ENCODE data around the gene RAVER2.

RAVER2 gene

GRCh38 chr1:64830030-64830651, 85.3 kb downstream of the RAVER2 start:
- no peak for TF ChIP-seq Cebpa-rat (IDR thresholded peaks at IDR 0.05)
- H3K9me3 ChIP-seq (replicated peaks in 1 of 11) = no peaks in the 10 kb centered on the region
- H3K27me3 ChIP-seq = no peaks in the 10 kb centered on the region
- H3K36me3 ChIP-seq = peaks cover 39 to 61% (median 58%) of the 10 kb centered on the region in 11 experiments
- H4K20me1 ChIP-seq = 0 out of 22 replicates have a peak, but pooled peaks cover 0 to 3% (median 0%) of the 10 kb centered on the region in 11 experiments
- no peak overlapping the region for H3K4me2 ChIP-seq
- no peak overlapping the region for H3K4me3 ChIP-seq
- no peak overlapping the region for H3K9ac ChIP-seq
- no peak overlapping the region for H3K27ac ChIP-seq
- H3K4me1 ChIP-seq = peaks cover 7 to 18% (median 9%) of the 10 kb centered on the region in 10 experiments

GRCh38 chr1:64834734-64835133, 89.9 kb downstream of the RAVER2 start:
- 0 out of 22 replicates have a peak, but pooled peaks cover 0 to 3% (median 0%) of the 10 kb centered on the region in 11 experiments for H4K20me1 ChIP-seq
- H3K27ac ChIP-seq = no peak overlapping the region
- H3K4me3 ChIP-seq = no peak overlapping the region
- H3K9me3 ChIP-seq (replicated peaks in 1 of 11) = no peaks in the 10 kb centered on the region
- no peak overlapping the region for H3K4me2 ChIP-seq
- peaks cover 81 to 100% (median 96%) of the 10 kb centered on the region in 11 experiments for H3K36me3 ChIP-seq
- peaks cover 0 to 2% (median 0%) of the 10 kb centered on the region in 10 experiments; a peak in 5 of 20 replicates for H3K4me1 ChIP-seq
- H3K9ac ChIP-seq = no peak overlapping the region
- TF ChIP-seq Cebpa-rat (IDR thresholded peaks at IDR 0.05) = no peak
- H3K27me3 ChIP-seq = no peaks in the 10 kb centered on the region

- no peaks in the 10 kb centered on the region for H3K9me3 ChIP-seq (replicated peaks in 1 of 11)
- no peak overlapping the region for H3K27ac ChIP-seq
- peaks cover 0 to 22% (median 0%) of the 10 kb centered on the region in 11 experiments; a peak in 4 of 22 replicates for H4K20me1 ChIP-seq
- H3K9ac ChIP-seq = no peak overlapping the region
- H3K36me3 ChIP-seq = peaks cover 95 to 100% (median 97%) of the 10 kb centered on the region in 11 experiments
- no peaks in the 10 kb centered on the region for H3K27me3 ChIP-seq
- H3K4me3 ChIP-seq = no peak overlapping the region
- H3K4me2 ChIP-seq = no peak overlapping the region
- H3K4me1 ChIP-seq = peaks cover 0 to 5% (median 0%) of the 10 kb centered on the region in 10 experiments; a peak in 5 of 20 replicates
- TF ChIP-seq Cebpa-rat (IDR thresholded peaks at IDR 0.05) = no peak
Observed at GRCh38 chr1:64836802-64837201, 91.9 kb downstream of the RAVER2 start.

- H3K27ac ChIP-seq = no peak overlapping the region
- H3K9ac ChIP-seq = no peak overlapping the region
- H4K20me1 ChIP-seq = peaks cover 0 to 32% (median 0%) of the 10 kb centered on the region in 11 experiments; a peak in 7 of 22 replicates
- no peak overlapping the region for H3K4me2 ChIP-seq
- H3K4me1 ChIP-seq = peaks cover 8 to 20% (median 11%) of the 10 kb centered on the region in 10 experiments
- H3K9me3 ChIP-seq (replicated peaks in 1 of 11) = no peaks in the 10 kb centered on the region
- H3K36me3 ChIP-seq = peaks cover 87 to 97% (median 89%) of the 10 kb centered on the region in 11 experiments
- no peak overlapping the region for H3K4me3 ChIP-seq
- no peaks in the 10 kb centered on the region for H3K27me3 ChIP-seq
- no peak for TF ChIP-seq Cebpa-rat (IDR thresholded peaks at IDR 0.05)
Observed at GRCh38 chr1:64838486-64838885, 93.6 kb downstream of the RAVER2 start.

- H3K4me1 ChIP-seq = peaks cover 8 to 20% (median 11%) of the 10 kb centered on the region in 10 experiments
Observed at GRCh38 chr1:64839261-64839660, 94.4 kb downstream of the RAVER2 start.

GRCh38 chr1:64839732-64840405, 95.0 kb downstream of the RAVER2 start:
- peaks cover 0 to 36% (median 0%) of the 10 kb centered on the region in 11 experiments; a peak in 8 of 22 replicates for H4K20me1 ChIP-seq
- TF ChIP-seq Cebpa-rat (IDR thresholded peaks at IDR 0.05) = no peak
- no peaks in the 10 kb centered on the region for H3K9me3 ChIP-seq (replicated peaks in 1 of 11)
- H3K4me2 ChIP-seq = no peak overlapping the region
- H3K4me1 ChIP-seq = peaks cover 8 to 20% (median 11%) of the 10 kb centered on the region in 10 experiments
- H3K27me3 ChIP-seq = no peaks in the 10 kb centered on the region
- no peak overlapping the region for H3K9ac ChIP-seq
- no peak overlapping the region for H3K27ac ChIP-seq
- H3K36me3 ChIP-seq = peaks cover 87 to 97% (median 89%) of the 10 kb centered on the region in 11 experiments
- no peak overlapping the region for H3K4me3 ChIP-seq

More at GRCh38 chr1:64839261-64839660, 94.4 kb downstream of the RAVER2 start:
- Histone ChIP-seq H3K4me2 (no peak overlapping the region), H3K9me3 (replicated peaks in 1 of 11) (no peaks in the 10 kb centered on the region), H3K27ac (no peak overlapping the region), H3K27me3 (no peaks in the 10 kb centered on the region), H4K20me1 (peaks cover 0 to 36% (median 0%) of the 10 kb centered on the region in 11 experiments; a peak in 7 of 22 replicates), H3K4me3 (no peak overlapping the region), H3K9ac (no peak overlapping the region), H3K36me3 (peaks cover 87 to 97% (median 89%) of the 10 kb centered on the region in 11 experiments)
- no peak for TF ChIP-seq Cebpa-rat (IDR thresholded peaks at IDR 0.05)

- peaks cover 87 to 97% (median 89%) of the 10 kb centered on the region in 11 experiments for H3K36me3 ChIP-seq
- TF ChIP-seq Cebpa-rat (IDR thresholded peaks at IDR 0.05) = no peak
- no peak overlapping the region for H3K27ac ChIP-seq
- H3K9me3 ChIP-seq (replicated peaks in 1 of 11) = no peaks in the 10 kb centered on the region
- peak overlapping the region in 2 of 11 experiments; percentile 44 to 65; a peak in 4 of 22 replicates for H3K4me2 ChIP-seq
- no peak overlapping the region for H3K4me3 ChIP-seq
- no peaks in the 10 kb centered on the region for H3K27me3 ChIP-seq
- no peak overlapping the region for H3K9ac ChIP-seq
- peaks cover 0 to 36% (median 0%) of the 10 kb centered on the region in 11 experiments; a peak in 8 of 22 replicates for H4K20me1 ChIP-seq
- H3K4me1 ChIP-seq = peaks cover 8 to 20% (median 11%) of the 10 kb centered on the region in 10 experiments
Observed at GRCh38 chr1:64841330-64842065, 96.6 kb downstream of the RAVER2 start.

GRCh38 chr1:64842224-64842623, 97.3 kb downstream of the RAVER2 start:
- H3K27ac ChIP-seq = no peak overlapping the region
- peaks cover 8 to 20% (median 11%) of the 10 kb centered on the region in 10 experiments for H3K4me1 ChIP-seq
- no peaks in the 10 kb centered on the region for H3K9me3 ChIP-seq (replicated peaks in 1 of 11)

More at GRCh38 chr1:64842224-64842623, 97.3 kb downstream of the RAVER2 start:
- TF ChIP-seq Cebpa-rat (IDR thresholded peaks at IDR 0.05) = no peak
- H3K4me2 ChIP-seq = peak overlapping the region in 10 of 11 experiments; percentile 2 to 81 (median 27); a peak in 16 of 22 replicates
- H3K36me3 ChIP-seq = peaks cover 87 to 97% (median 89%) of the 10 kb centered on the region in 11 experiments
- no peaks in the 10 kb centered on the region for H3K27me3 ChIP-seq
- H4K20me1 ChIP-seq = peaks cover 0 to 36% (median 0%) of the 10 kb centered on the region in 11 experiments; a peak in 8 of 22 replicates
- H3K9ac ChIP-seq = no peak overlapping the region
- no peak overlapping the region for H3K4me3 ChIP-seq
